Neuron (in vitro differentiated cells): ENCODE measurements around the gene CDV3.

Source experiments
- H2AFZ ChIP-seq: one replicate; pipeline ENCODE4 v1.6.1; 2013; ENCODE audit warnings: low read depth, mild to moderate bottlenecking, inconsistent platforms, low read length, moderate library complexity
- H3K27me3 ChIP-seq: one replicate; pipeline ENCODE4 v1.6.1; 2013; ENCODE audit warnings: low read length; ENCODE audit not compliant: insufficient read depth
- H3K36me3 ChIP-seq: one replicate; pipeline ENCODE4 v1.6.1; 2013; ENCODE audit warnings: low read length; ENCODE audit not compliant: insufficient read depth
- H3K4me1 ChIP-seq: one replicate; pipeline ENCODE4 v1.6.1; 2013; ENCODE audit warnings: low read length; ENCODE audit not compliant: insufficient read depth
- H3K4me3 ChIP-seq: 2 replicates; pipeline ENCODE4 v1.5.1; 2013; ENCODE audit warnings: mild to moderate bottlenecking, low read length, moderate library complexity
- H3K9me3 ChIP-seq: one replicate; pipeline ENCODE4 v1.6.1; 2013; ENCODE audit warnings: low read length

The CDV3 gene

GRCh38 chr3:133573054-133573628, 345 bp upstream of the CDV3 start:
- Histone ChIP-seq H3K27me3 (no peaks in the 10 kb centered on the region), H3K4me3 (peak overlapping the region; percentile 82), H2AFZ (peak overlapping the region; percentile 56), H3K36me3 (peaks cover 19% of the 10 kb centered on the region), H3K9me3 (no peaks in the 10 kb centered on the region), H3K4me1 (peaks cover 22% of the 10 kb centered on the region)

GRCh38 chr3:133574260-133574881, 885 bp downstream of the CDV3 start:
- H3K36me3 ChIP-seq, result peaks cover 31% of the 10 kb centered on the region
- peaks cover 21% of the 10 kb centered on the region for H3K4me1 ChIP-seq

DNA sequence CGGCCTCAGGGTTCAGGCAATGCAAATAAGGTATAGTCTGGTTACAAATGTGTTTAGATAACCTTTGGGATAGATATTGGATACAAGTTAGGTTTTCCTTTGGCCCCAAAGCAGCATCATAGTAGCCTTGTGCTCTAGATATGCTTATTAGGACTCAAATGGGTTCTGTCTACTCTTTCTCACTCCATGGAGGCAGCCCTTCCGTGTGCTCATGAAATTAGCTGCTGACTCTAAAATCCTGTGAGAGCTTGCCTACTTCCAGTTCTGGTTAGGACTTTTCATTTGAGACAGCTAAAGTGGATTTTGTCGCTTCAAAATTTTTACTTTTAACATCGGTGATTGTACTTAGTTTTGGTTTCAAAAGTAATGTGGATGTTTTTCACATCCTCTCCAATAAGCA, 1.6 kb downstream of the CDV3 start:
- Histone ChIP-seq H3K4me3 (peak overlapping the region; percentile 82), H3K4me1 (peaks cover 18% of the 10 kb centered on the region), H2AFZ (no peak overlapping the region), H3K36me3 (peaks cover 35% of the 10 kb centered on the region), H3K27me3 (no peaks in the 10 kb centered on the region), H3K9me3 (no peaks in the 10 kb centered on the region)

More at GRCh38 chr3:133574260-133574881, 885 bp downstream of the CDV3 start:
- H3K9me3 ChIP-seq, result no peaks in the 10 kb centered on the region
- peak overlapping the region; percentile 55 for H2AFZ ChIP-seq
- peak overlapping the region; percentile 82 for H3K4me3 ChIP-seq
- no peaks in the 10 kb centered on the region for H3K27me3 ChIP-seq

DNA sequence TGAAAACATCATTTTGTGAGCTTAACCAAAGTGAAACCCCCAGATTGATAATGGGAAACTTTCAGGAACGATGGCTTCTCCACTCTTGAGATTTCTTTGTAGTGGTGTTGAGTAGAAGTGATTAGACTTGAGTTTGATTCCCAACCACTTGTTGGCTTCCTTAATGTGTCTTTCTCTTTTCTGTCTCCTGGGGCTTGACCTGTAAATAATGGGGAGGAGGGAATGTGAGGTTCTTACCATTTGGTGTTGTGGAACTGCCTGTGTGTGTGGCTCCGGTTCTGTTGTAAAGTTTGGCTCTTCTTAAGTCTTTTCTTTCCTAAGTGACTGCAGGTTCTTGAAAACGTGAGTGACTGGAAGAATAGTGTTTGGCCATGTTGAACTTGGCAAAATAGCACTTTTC, 2.7 kb downstream of the CDV3 start:
- Histone ChIP-seq H3K4me3 (peak overlapping the region; percentile 82), H3K36me3 (peaks cover 37% of the 10 kb centered on the region)

DNA sequence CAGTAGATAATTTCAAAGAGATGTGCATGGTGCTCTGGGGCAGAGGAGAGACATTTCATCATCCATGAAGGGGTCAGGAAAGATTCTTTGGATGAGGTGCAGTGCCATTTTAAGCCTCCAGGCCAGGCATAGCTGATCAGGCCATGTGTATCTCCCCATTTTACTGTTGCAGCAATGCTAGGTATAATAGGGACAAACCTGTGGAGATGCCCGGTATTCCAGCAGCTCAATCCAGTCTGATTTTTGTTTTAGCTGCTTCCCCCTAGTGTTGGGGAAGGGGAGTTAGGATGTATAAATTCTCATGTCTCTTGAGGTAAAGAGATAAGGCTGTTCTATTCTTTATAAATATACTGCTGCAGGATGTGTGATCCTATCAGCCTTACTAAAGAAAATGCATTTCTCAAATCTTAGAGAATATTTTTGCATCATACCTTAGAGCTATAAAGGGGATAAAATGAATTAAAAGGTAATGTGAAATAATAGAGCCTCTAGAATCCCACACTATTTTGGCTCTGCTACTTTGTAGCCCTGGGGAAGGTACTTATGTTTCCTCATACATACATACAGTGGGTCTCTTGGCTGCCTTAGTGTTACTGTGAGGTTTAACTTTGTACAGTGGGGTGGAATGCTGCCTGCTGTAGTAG, 5.2 kb downstream of the CDV3 start:
- Histone ChIP-seq H3K4me3 (no peak overlapping the region), H3K36me3 (peaks cover 60% of the 10 kb centered on the region)

More for the DNA sequence above, 2.7 kb downstream of the CDV3 start:
- H3K9me3 ChIP-seq, result no peaks in the 10 kb centered on the region
- no peaks in the 10 kb centered on the region for H3K27me3 ChIP-seq
- peaks cover 15% of the 10 kb centered on the region for H3K4me1 ChIP-seq
- no peak overlapping the region for H2AFZ ChIP-seq

GRCh38 chr3:133583396-133583795, 9.9 kb downstream of the CDV3 start:
- Histone ChIP-seq H3K4me1 (no peaks in the 10 kb centered on the region), H2AFZ (no peak overlapping the region), H3K9me3 (no peaks in the 10 kb centered on the region), H3K36me3 (peaks cover 74% of the 10 kb centered on the region), H3K4me3 (no peak overlapping the region), H3K27me3 (no peaks in the 10 kb centered on the region)

More for the DNA sequence above, 5.2 kb downstream of the CDV3 start:
- no peak overlapping the region for H2AFZ ChIP-seq
- no peaks in the 10 kb centered on the region for H3K27me3 ChIP-seq
- peaks cover 15% of the 10 kb centered on the region for H3K4me1 ChIP-seq
- no peaks in the 10 kb centered on the region for H3K9me3 ChIP-seq

DNA sequence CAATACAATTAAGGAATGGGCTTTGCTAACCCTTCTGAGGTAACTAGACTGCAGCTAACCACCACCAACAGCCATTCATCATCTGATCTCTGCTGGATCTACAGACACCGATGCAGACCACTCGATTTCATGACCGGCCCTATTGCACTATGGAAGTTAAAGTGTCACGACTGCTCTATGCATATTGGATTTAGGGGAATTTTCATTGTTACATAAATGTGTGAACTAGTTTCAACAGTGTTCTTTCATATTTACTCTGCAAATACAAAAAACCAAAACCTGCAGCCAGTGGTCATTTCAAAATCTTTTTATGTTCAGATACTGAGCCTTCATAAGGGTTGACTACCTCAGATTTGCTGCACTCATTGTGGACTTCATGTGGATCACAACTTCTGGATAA, 14.5 kb downstream of the CDV3 start:
- Histone ChIP-seq H3K4me1 (no peaks in the 10 kb centered on the region), H3K4me3 (no peak overlapping the region), H3K9me3 (no peaks in the 10 kb centered on the region), H3K27me3 (no peaks in the 10 kb centered on the region), H2AFZ (no peak overlapping the region), H3K36me3 (peaks cover 53% of the 10 kb centered on the region)

GRCh38 chr3:133588784-133589465, 15.4 kb downstream of the CDV3 start:
- Histone ChIP-seq H3K4me3 (no peak overlapping the region), H3K4me1 (no peaks in the 10 kb centered on the region), H2AFZ (no peak overlapping the region), H3K27me3 (no peaks in the 10 kb centered on the region), H3K9me3 (no peaks in the 10 kb centered on the region), H3K36me3 (peaks cover 44% of the 10 kb centered on the region)

- no peaks in the 10 kb centered on the region for H3K9me3 ChIP-seq
- H2AFZ ChIP-seq, result no peak overlapping the region
- no peaks in the 10 kb centered on the region for H3K4me1 ChIP-seq
- H3K27me3 ChIP-seq, result no peaks in the 10 kb centered on the region
- peaks cover 38% of the 10 kb centered on the region for H3K36me3 ChIP-seq
- no peak overlapping the region for H3K4me3 ChIP-seq
Measured at GRCh38 chr3:133589503-133589902, 16.0 kb downstream of the CDV3 start.

DNA sequence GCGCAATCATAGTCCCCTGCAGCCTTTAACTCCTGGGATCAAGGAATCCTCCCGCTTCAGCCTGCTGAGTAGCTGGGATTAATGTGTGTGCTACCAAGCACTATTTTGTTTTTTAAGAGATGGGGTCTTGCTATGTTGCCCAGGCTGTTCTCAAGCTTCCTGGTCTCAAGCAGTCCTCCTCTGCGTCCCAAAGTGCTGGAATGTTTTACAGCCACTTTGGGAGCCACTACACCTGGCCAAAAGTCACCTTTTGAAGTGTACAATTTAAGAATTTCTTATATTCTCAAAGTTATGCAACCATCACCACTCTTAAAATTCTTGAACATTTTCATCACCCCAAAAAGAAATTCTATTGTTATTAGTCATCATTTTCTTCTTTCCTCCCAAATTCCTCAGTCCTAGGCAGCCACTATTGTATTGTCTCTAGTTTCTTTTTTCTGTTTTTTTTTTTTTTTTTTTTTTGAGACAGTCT, 17.8 kb downstream of the CDV3 start:
- H3K9me3 ChIP-seq, result no peaks in the 10 kb centered on the region
- no peaks in the 10 kb centered on the region for H3K27me3 ChIP-seq
- no peak overlapping the region for H3K4me3 ChIP-seq

DNA sequence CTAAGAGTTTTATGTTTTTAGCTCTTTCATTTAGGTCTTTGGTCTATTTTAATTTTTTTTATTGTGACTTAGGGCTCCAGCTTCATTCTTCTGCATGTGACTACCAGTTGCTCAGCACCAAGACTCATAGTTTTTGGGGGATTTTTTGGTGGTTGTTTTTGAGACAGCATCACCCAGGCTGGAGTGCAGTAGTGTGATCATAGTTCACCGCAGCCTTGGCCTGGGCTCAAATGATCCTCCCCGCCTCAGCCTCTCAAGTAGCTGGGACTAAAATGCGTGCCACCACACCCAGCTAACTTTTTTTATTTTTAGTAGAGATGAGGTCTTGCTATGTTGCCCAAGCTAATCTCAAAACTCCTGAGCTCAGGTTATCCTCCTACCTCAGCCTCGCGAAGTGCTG, 19.4 kb downstream of the CDV3 start:
- Histone ChIP-seq H3K27me3 (no peaks in the 10 kb centered on the region), H3K4me3 (no peak overlapping the region), H3K36me3 (peaks cover 16% of the 10 kb centered on the region), H2AFZ (no peak overlapping the region), H3K9me3 (no peaks in the 10 kb centered on the region), H3K4me1 (no peaks in the 10 kb centered on the region)

More for the DNA sequence above, 17.8 kb downstream of the CDV3 start:
- peaks cover 29% of the 10 kb centered on the region for H3K36me3 ChIP-seq
- H2AFZ ChIP-seq, result no peak overlapping the region
- no peaks in the 10 kb centered on the region for H3K4me1 ChIP-seq

DNA sequence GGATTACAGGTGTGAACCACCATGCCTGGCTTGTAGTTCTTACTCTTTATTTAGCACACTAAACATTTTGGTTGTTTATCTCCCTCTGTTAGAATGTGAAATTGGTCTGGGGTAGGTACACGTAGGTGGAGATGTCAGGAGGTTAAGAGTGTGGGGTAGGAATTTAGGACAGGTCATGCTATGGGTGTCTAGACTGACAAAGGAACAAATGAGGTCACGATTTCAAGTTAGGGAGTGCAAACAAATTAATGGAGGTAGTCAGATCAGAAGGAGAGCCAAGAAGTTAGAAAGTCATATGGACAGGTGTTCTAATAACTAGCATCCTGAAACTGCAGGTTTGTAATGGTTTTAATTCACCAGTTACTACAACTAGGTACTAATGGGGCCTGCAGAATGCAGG, 19.8 kb downstream of the CDV3 start:
- H3K27me3 ChIP-seq, result no peaks in the 10 kb centered on the region
- peaks cover 13% of the 10 kb centered on the region for H3K36me3 ChIP-seq
- no peaks in the 10 kb centered on the region for H3K9me3 ChIP-seq
- no peaks in the 10 kb centered on the region for H3K4me1 ChIP-seq
- no peak overlapping the region for H2AFZ ChIP-seq
- H3K4me3 ChIP-seq, result no peak overlapping the region

- Histone ChIP-seq H3K27me3 (no peaks in the 10 kb centered on the region), H3K4me1 (no peaks in the 10 kb centered on the region), H3K36me3 (peaks cover 5% of the 10 kb centered on the region), H3K4me3 (no peak overlapping the region), H3K9me3 (no peaks in the 10 kb centered on the region), H2AFZ (no peak overlapping the region)
Measured at GRCh38 chr3:133595341-133595740, 21.9 kb downstream of the CDV3 start.
